ENCODE data around the gene TIPRL.

- TF ChIP-seq CTCF (IDR thresholded peaks at IDR 0.05) (no peak), EP300 (IDR thresholded peaks at IDR 0.05) (no peak), POLR2A (IDR thresholded peaks at IDR 0.05) (no peak)
These were observed 31.6 kb downstream of the TIPRL start for GRCh38 chr1:168210312-168210711.
